B cell (primary cell): Measurements from ENCODE around the gene EAPP.

Experiments
- EZH2 ChIP-seq: IDR thresholded peaks from 2 replicates; pipeline ENCODE4 v1.6.1; 2012; ENCODE audit warnings: borderline replicate concordance, low read depth, mild to moderate bottlenecking, moderate library complexity, low read length; ENCODE audit not compliant: insufficient read depth, poor library complexity, severe bottlenecking
- TF ChIP-seq, protein P1 (sequence below): fragments of 200-600 bp; IDR thresholded peaks from one replicate; pipeline ENCODE4 v1.8.0; 2022; ENCODE audit warnings: antibody characterized with exemption, mild to moderate bottlenecking

GRCh38 chr14:34502001-34502400, 37.5 kb downstream of the EAPP start:
- TF ChIP-seq, protein P1, sequence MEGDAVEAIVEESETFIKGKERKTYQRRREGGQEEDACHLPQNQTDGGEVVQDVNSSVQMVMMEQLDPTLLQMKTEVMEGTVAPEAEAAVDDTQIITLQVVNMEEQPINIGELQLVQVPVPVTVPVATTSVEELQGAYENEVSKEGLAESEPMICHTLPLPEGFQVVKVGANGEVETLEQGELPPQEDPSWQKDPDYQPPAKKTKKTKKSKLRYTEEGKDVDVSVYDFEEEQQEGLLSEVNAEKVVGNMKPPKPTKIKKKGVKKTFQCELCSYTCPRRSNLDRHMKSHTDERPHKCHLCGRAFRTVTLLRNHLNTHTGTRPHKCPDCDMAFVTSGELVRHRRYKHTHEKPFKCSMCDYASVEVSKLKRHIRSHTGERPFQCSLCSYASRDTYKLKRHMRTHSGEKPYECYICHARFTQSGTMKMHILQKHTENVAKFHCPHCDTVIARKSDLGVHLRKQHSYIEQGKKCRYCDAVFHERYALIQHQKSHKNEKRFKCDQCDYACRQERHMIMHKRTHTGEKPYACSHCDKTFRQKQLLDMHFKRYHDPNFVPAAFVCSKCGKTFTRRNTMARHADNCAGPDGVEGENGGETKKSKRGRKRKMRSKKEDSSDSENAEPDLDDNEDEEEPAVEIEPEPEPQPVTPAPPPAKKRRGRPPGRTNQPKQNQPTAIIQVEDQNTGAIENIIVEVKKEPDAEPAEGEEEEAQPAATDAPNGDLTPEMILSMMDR, result no peak
- TF ChIP-seq EZH2, result no peak
